ENCODE measurements around the gene CHORDC1. TPM values are rescaled to one million over a fixed set of nuclear protein-coding genes. Genes with fewer than 3 reads are reported as not detected.
"Not testable (repeated sequence)": the region's sequence is repeated elsewhere in the genome, so short reads cannot be mapped to it uniquely, and the experiment has no call there.

Gene CHORDC1
- total RNA-seq, 1 donor, result 43.2 TPM

- DNase-seq (ENCODE audit: low read depth), result no peak
- no peak overlapping the region for H3K4me3 ChIP-seq (ENCODE audit: low read depth, low read length)
- no peak for TF ChIP-seq CTCF (IDR thresholded peaks at IDR 0.05; ENCODE audit: insufficient read depth, low read depth, low read length)
Observed at GRCh38 chr11:90178751-90179150, 44.1 kb downstream of the CHORDC1 start.

GRCh38 chr11:90176069-90176468 lies 46.8 kb downstream of the CHORDC1 start:
- TF ChIP-seq CTCF (IDR thresholded peaks at IDR 0.05; ENCODE audit: insufficient read depth, low read depth, low read length), result no peak

GRCh38 chr11:90171359-90171758 lies 51.5 kb downstream of the CHORDC1 start:
- TF ChIP-seq CTCF (IDR thresholded peaks at IDR 0.05; ENCODE audit: insufficient read depth, low read depth, low read length), result no peak
- no peak overlapping the region for H3K4me3 ChIP-seq (ENCODE audit: low read depth, low read length)
- DNase-seq (ENCODE audit: low read depth), result no peak

More at GRCh38 chr11:90176069-90176468, 46.8 kb downstream of the CHORDC1 start:
- no peak for DNase-seq (ENCODE audit: low read depth)
- no peak overlapping the region for H3K4me3 ChIP-seq (ENCODE audit: low read depth, low read length)

GRCh38 chr11:90168571-90168970 lies 54.3 kb downstream of the CHORDC1 start:
- no peak overlapping the region for H3K4me3 ChIP-seq (ENCODE audit: low read depth, low read length)
- peak; percentile 79 for DNase-seq (ENCODE audit: low read depth)
- no peak for TF ChIP-seq CTCF (IDR thresholded peaks at IDR 0.05; ENCODE audit: insufficient read depth, low read depth, low read length)

- not testable (repeated sequence) for DNase-seq (ENCODE audit: low read depth); H3K4me3 ChIP-seq (ENCODE audit: low read depth, low read length)
Observed at GRCh38 chr11:90167704-90168103, 55.1 kb downstream of the CHORDC1 start.

- DNase-seq (ENCODE audit: low read depth); H3K4me3 ChIP-seq (ENCODE audit: low read depth, low read length): not testable (repeated sequence)
Observed at GRCh38 chr11:90166982-90167573, 55.8 kb downstream of the CHORDC1 start.

Other genes with a start within 250 kb of the CHORDC1 start
- not detected in 2 replicates for gene TRIM49C, start 191.9 kb downstream of the CHORDC1 start, total RNA-seq
- gene UBTFL1, start 137.1 kb downstream of the CHORDC1 start, total RNA-seq, result not detected in 2 replicates
- 1.9 and 2.2 TPM in 2 replicates for gene NAALAD2, start 88.4 kb downstream of the CHORDC1 start, total RNA-seq